ENCODE data around the gene SLC25A22. TPM values are rescaled to one million over a fixed set of nuclear protein-coding genes. Genes with fewer than 3 reads are reported as not detected.

The SLC25A22 gene
- total and polyA plus RNA-seq, 3 donors from 2014 or later: 25.1 to 42.4 (median 39.7) TPM

- intact Hi-C loops (cut with DNase I; ENCODE audit: low total_unique reads): no loop called here
- no peak for DNase-seq
- WGBS, 2 donors: 1 to 2% methylated on average over 17 to 36 of the region's 55 CpGs
- TF ChIP-seq CTCF (IDR thresholded peaks at IDR 0.05) (peak in 1 of 3 experiments; percentile 18), POLR2A (IDR thresholded peaks at IDR 0.05) (no peak)
- H3K36me3 ChIP-seq (ENCODE audit: low read depth, missing control alignments): no peaks in the 10 kb centered on the region
- H3K4me1 ChIP-seq: peaks cover 18% of the 10 kb centered on the region
- no peaks in the 10 kb centered on the region for H3K9me3 ChIP-seq
- H3K27me3 ChIP-seq: no peaks in the 10 kb centered on the region
- H3K27ac ChIP-seq: peak overlapping the region; percentile 96 to 98
- H3K4me3 ChIP-seq: peak overlapping the region; percentile 88 to 96
Observed at GRCh38 chr11:810040-810567, 12.0 kb upstream of the SLC25A22 start.

- H3K4me1 ChIP-seq: peaks cover 22% of the 10 kb centered on the region
- H3K36me3 ChIP-seq (ENCODE audit: low read depth, missing control alignments): no peaks in the 10 kb centered on the region
- TF ChIP-seq POLR2A (IDR thresholded peaks at IDR 0.05) (peak; percentile 88), CTCF (IDR thresholded peaks at IDR 0.05) (peak in 1 of 3 experiments; percentile 8)
- peak; percentile 98 for DNase-seq
- 1% methylated on average over 61 of the region's 81 CpGs; no CpG with 5 or more reads in 1 of the 2 donors for WGBS, 2 donors
- no peaks in the 10 kb centered on the region for H3K9me3 ChIP-seq
- no peaks in the 10 kb centered on the region for H3K27me3 ChIP-seq
- H3K27ac ChIP-seq: peak within 1 kb of the TSS; percentile 96 to 98
- H3K4me3 ChIP-seq: peak within 1 kb of the TSS; percentile 88 to 96
- intact Hi-C loops (cut with DNase I; ENCODE audit: low total_unique reads): no loop called here
Observed at GRCh38 chr11:809287-810039, 11.4 kb upstream of the SLC25A22 start, which contains the start of gene RPLP2. TSS of gene RPLP2 (plus strand) at chr11:809967. CDS start at chr11:810235, 268 bp downstream.

GRCh38 chr11:808427-809286 lies 10.6 kb upstream of the SLC25A22 start:
- Histone ChIP-seq H3K9me3 (no peaks in the 10 kb centered on the region), H3K27me3 (no peaks in the 10 kb centered on the region), H3K36me3 (ENCODE audit: low read depth, missing control alignments) (no peaks in the 10 kb centered on the region), H3K4me3 (peak overlapping the region; percentile 88 to 96), H3K4me1 (peaks cover 30% of the 10 kb centered on the region), H3K27ac (peak overlapping the region; percentile 96 to 98)
- intact Hi-C loops (cut with DNase I; ENCODE audit: low total_unique reads): no loop called here
- TF ChIP-seq POLR2A (IDR thresholded peaks at IDR 0.05) (no peak), CTCF (IDR thresholded peaks at IDR 0.05) (no peak)
- 29 to 35% methylated on average over 15 to 28 of the region's 36 CpGs for WGBS, 2 donors
- DNase-seq: no peak

- Histone ChIP-seq H3K4me3 (peak overlapping the region; percentile 48 to 67), H3K4me1 (peaks cover 21% of the 10 kb centered on the region), H3K36me3 (ENCODE audit: low read depth, missing control alignments) (no peaks in the 10 kb centered on the region), H3K27ac (peak overlapping the region; percentile 60 to 81), H3K27me3 (no peaks in the 10 kb centered on the region), H3K9me3 (no peaks in the 10 kb centered on the region)
- intact Hi-C loops (cut with DNase I; ENCODE audit: low total_unique reads): no loop called here
- no peak for DNase-seq
- 4% methylated on average over 14 of the region's 18 CpGs; no CpG with 5 or more reads in 1 of the 2 donors for WGBS, 2 donors
- TF ChIP-seq CTCF (IDR thresholded peaks at IDR 0.05): no peak
- no peak for TF ChIP-seq POLR2A (IDR thresholded peaks at IDR 0.05)
Observed at GRCh38 chr11:804599-804964, 6.5 kb upstream of the SLC25A22 start.

Measured in testis (tissue), 3 donors.